Neural crest cell (in vitro differentiated cells): ENCODE results near the gene CD47. TPM values are rescaled to one million over a fixed set of nuclear protein-coding genes. Genes with fewer than 3 reads are reported as not detected.

Experiments
- DNase-seq: peaks from one replicate; pipeline ENCODE4 v3.0.0; 2021; ENCODE audit warnings: low read depth, mixed read lengths, low spot score
- H3K27ac Mint-ChIP-seq: one replicate; pipeline ENCODE4 v1.8.0; 2021; ENCODE audit warnings: mild to moderate bottlenecking, mixed read lengths; ENCODE audit not compliant: unreplicated experiment
- H3K27me3 Mint-ChIP-seq: 2 replicates; pipeline ENCODE4 v1.8.0; 2021; ENCODE audit warnings: low read depth, mild to moderate bottlenecking, mixed read lengths
- H3K36me3 Mint-ChIP-seq: 2 replicates; pipeline ENCODE4 v1.8.0; 2021; ENCODE audit warnings: low read depth, mild to moderate bottlenecking, mixed read lengths
- H3K4me1 Mint-ChIP-seq: 2 replicates; pipeline ENCODE4 v1.8.0; 2021; ENCODE audit warnings: mixed read lengths
- H3K4me3 Mint-ChIP-seq: one replicate; pipeline ENCODE4 v1.8.0; 2021; ENCODE audit warnings: mild to moderate bottlenecking, mixed read lengths
- H3K9me3 Mint-ChIP-seq: 2 replicates; pipeline ENCODE4 v1.8.0; 2021; ENCODE audit warnings: mixed read lengths
- CTCF ChIP-seq: fragments of 200-600 bp; sonication (generic); conservative IDR thresholded peaks from 2 replicates; pipeline ENCODE4 v1.5.0; 2021; ENCODE audit warnings: antibody characterized with exemption, mild to moderate bottlenecking
- total RNA-seq: library from RNA; stranded (reverse); gene quantifications from 2 replicates; pipeline ENCODE4 v1.2.1, GENCODE V29; 2021

CD47 gene
- total RNA-seq, 1 donor from 2014 or later = 48.3 TPM

GRCh38 chr3:108062051-108062450 is 28.8 kb downstream of the CD47 start:
- Mint-ChIP-seq H3K27me3 (no peaks in the 10 kb centered on the region), H3K36me3 (peaks cover 27% of the 10 kb centered on the region), H3K27ac (no peak overlapping the region), H3K4me3 (no peak overlapping the region), H3K4me1 (no peaks in the 10 kb centered on the region), H3K9me3 (no peaks in the 10 kb centered on the region)
- DNase-seq = no peak
- no peak for TF ChIP-seq CTCF

- TF ChIP-seq CTCF = no peak
- Mint-ChIP-seq H3K4me3 (no peak overlapping the region), H3K36me3 (peaks cover 26% of the 10 kb centered on the region), H3K27me3 (no peaks in the 10 kb centered on the region), H3K4me1 (no peaks in the 10 kb centered on the region), H3K9me3 (no peaks in the 10 kb centered on the region), H3K27ac (no peak overlapping the region)
- no peak for DNase-seq
Measured at GRCh38 chr3:108060331-108060730, 30.5 kb downstream of the CD47 start.

GRCh38 chr3:108055931-108056330 is 34.9 kb downstream of the CD47 start:
- H3K4me3 Mint-ChIP-seq = no peak overlapping the region
- peaks cover 24% of the 10 kb centered on the region for H3K36me3 Mint-ChIP-seq
- no peaks in the 10 kb centered on the region for H3K9me3 Mint-ChIP-seq
- TF ChIP-seq CTCF = no peak
- no peaks in the 10 kb centered on the region for H3K27me3 Mint-ChIP-seq
- H3K4me1 Mint-ChIP-seq = no peaks in the 10 kb centered on the region
- no peak for DNase-seq
- H3K27ac Mint-ChIP-seq = no peak overlapping the region

- Mint-ChIP-seq H3K36me3 (peaks cover 22% of the 10 kb centered on the region), H3K4me1 (no peaks in the 10 kb centered on the region)
Measured at GRCh38 chr3:108054935-108055334, 35.9 kb downstream of the CD47 start.

GRCh38 chr3:108053483-108053882 is 37.3 kb downstream of the CD47 start:
- no peaks in the 10 kb centered on the region for H3K9me3 Mint-ChIP-seq
- no peaks in the 10 kb centered on the region for H3K27me3 Mint-ChIP-seq

More at GRCh38 chr3:108054935-108055334, 35.9 kb downstream of the CD47 start:
- Mint-ChIP-seq H3K27ac (no peak overlapping the region), H3K27me3 (no peaks in the 10 kb centered on the region), H3K9me3 (no peaks in the 10 kb centered on the region), H3K4me3 (no peak overlapping the region)
- no peak for TF ChIP-seq CTCF
- no peak for DNase-seq

More at GRCh38 chr3:108053483-108053882, 37.3 kb downstream of the CD47 start:
- Mint-ChIP-seq H3K4me1 (no peaks in the 10 kb centered on the region), H3K27ac (no peak overlapping the region), H3K36me3 (peaks cover 20% of the 10 kb centered on the region), H3K4me3 (no peak overlapping the region)
- no peak for DNase-seq
- no peak for TF ChIP-seq CTCF
